ENCODE data around the gene HAAO.

DNA sequence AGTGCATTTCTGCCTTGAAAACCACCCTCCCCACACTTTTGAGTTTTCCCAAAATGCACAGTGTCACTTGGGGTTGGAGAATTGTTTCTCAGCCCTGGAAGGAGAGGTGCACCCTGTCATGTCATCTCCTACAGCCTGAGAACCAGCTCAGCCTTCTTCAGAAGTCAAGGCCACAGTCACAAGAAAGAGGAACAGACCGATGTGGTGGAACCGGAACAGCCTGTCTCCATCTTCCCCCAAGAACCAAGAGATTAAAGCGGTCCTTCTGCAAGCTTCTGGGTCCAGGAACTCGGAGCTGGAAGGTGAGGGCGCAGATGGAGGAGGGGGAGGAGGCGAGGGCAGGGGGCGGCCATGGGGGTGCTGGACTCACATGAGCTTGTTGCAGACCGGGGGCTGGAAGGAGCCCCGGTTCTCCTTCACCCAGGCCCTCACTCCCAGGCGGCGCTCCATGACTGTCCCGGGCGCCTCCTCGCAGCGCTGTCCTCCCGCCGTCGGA lies 248 bp downstream of the HAAO start:
- TF ChIP-seq POLR2A (IDR thresholded peaks at IDR 0.05; ENCODE audit: low read depth, low read length): no peak
- no peak for TF ChIP-seq EZH2 (IDR thresholded peaks at IDR 0.05; ENCODE audit: borderline replicate concordance, low read depth, low read length, severe bottlenecking)
- TF ChIP-seq, protein P1, sequence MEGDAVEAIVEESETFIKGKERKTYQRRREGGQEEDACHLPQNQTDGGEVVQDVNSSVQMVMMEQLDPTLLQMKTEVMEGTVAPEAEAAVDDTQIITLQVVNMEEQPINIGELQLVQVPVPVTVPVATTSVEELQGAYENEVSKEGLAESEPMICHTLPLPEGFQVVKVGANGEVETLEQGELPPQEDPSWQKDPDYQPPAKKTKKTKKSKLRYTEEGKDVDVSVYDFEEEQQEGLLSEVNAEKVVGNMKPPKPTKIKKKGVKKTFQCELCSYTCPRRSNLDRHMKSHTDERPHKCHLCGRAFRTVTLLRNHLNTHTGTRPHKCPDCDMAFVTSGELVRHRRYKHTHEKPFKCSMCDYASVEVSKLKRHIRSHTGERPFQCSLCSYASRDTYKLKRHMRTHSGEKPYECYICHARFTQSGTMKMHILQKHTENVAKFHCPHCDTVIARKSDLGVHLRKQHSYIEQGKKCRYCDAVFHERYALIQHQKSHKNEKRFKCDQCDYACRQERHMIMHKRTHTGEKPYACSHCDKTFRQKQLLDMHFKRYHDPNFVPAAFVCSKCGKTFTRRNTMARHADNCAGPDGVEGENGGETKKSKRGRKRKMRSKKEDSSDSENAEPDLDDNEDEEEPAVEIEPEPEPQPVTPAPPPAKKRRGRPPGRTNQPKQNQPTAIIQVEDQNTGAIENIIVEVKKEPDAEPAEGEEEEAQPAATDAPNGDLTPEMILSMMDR (IDR thresholded peaks at IDR 0.05; ENCODE audit: extremely low read depth in 1 of 2, insufficient read depth in 1 of 2, low read depth in 1 of 2, low read length in 2 of 2): no peak
- TF ChIP-seq MYC (IDR thresholded peaks at IDR 0.05; ENCODE audit: low read depth, low read length): no peak
- TF ChIP-seq, protein P2, sequence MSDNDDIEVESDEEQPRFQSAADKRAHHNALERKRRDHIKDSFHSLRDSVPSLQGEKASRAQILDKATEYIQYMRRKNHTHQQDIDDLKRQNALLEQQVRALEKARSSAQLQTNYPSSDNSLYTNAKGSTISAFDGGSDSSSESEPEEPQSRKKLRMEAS (IDR thresholded peaks at IDR 0.05; ENCODE audit: insufficient read depth, insufficient read length): no peak
- no peak for TF ChIP-seq POLR2AphosphoS5 (IDR thresholded peaks at IDR 0.05; ENCODE audit: insufficient read depth, low read depth, low read length)
